PC-9 (cell line): ENCODE results near the gene PNPO. TPM values are rescaled to one million over a fixed set of nuclear protein-coding genes. Genes with fewer than 3 reads are reported as not detected.

Source experiments
- BruUV-seq: library from RNA; stranded (reverse); fragments of 400-500 nt; replicated peaks from 2 replicates; lab custom pipeline; 2021; lab: Mats Ljungman, UMichigan
- CTCF ChIA-PET: fragments of 300-600 bp; sonication (Branson Sonifier 250); formaldehyde crosslinking; loops from one replicate; lab custom pipeline; 2022; ENCODE audit warnings: antibody characterized with exemption; lab: Charles Lee
- POLR2A ChIA-PET: fragments of 300-600 bp; sonication (Branson Sonifier 250); formaldehyde crosslinking; loops from one replicate; lab custom pipeline; 2022; ENCODE audit warnings: antibody characterized with exemption; ENCODE audit not compliant: unreplicated experiment; lab: Charles Lee
- DNase-seq, 2 experiments: peaks; one replicate each; pipeline versions ENCODE4 v3.0.0 to v3.0.0-alpha.2; 2015 to 2022; ENCODE audit warnings: mixed read lengths in 1 of 2
- H2AFZ ChIP-seq: fragments of 200-600 bp; sonication (generic); 2 replicates; pipeline ENCODE4 v1.8.1; 2017; ENCODE audit warnings: antibody characterized with exemption
- H3F3A ChIP-seq: fragments of 200-600 bp; sonication (generic); 2 replicates; pipeline ENCODE4 v1.8.1; 2017; ENCODE audit warnings: antibody characterized with exemption, mild to moderate bottlenecking, low read depth; ENCODE audit not compliant: insufficient read depth
- H3K27ac ChIP-seq: fragments of 200-600 bp; sonication (generic); 2 replicates; pipeline ENCODE4 v1.6.1; 2016; ENCODE audit warnings: mixed run types
- H3K27me3 ChIP-seq: fragments of 200-600 bp; sonication (generic); 2 replicates; pipeline ENCODE4 v1.6.1; 2016; ENCODE audit warnings: low read depth, mixed run types; ENCODE audit not compliant: insufficient read depth
- H3K36me3 ChIP-seq: fragments of 200-600 bp; sonication (generic); 2 replicates; pipeline ENCODE4 v1.6.1; 2016; ENCODE audit warnings: low read depth, mixed run types
- H3K4me1 ChIP-seq: fragments of 200-600 bp; sonication (generic); replicated peaks from 2 replicates; pipeline ENCODE4 v1.6.1; 2016; ENCODE audit warnings: mixed run types; ENCODE audit not compliant: insufficient read depth
- H3K4me2 ChIP-seq: fragments of 200-600 bp; sonication (generic); 2 replicates; pipeline ENCODE4 v1.6.1; 2017; ENCODE audit warnings: mixed run types
- H3K4me3 ChIP-seq: fragments of 200-600 bp; sonication (generic); 2 replicates; pipeline ENCODE4 v1.6.1; 2016; ENCODE audit warnings: mixed run types
- H3K79me2 ChIP-seq: fragments of 200-600 bp; sonication (generic); 2 replicates; pipeline ENCODE4 v1.6.1; 2017; ENCODE audit warnings: low read depth, mixed run types
- H3K9me2 ChIP-seq: fragments of 200-600 bp; sonication (generic); 2 replicates; pipeline ENCODE4 v1.8.1; 2017; ENCODE audit warnings: mild to moderate bottlenecking; ENCODE audit not compliant: insufficient read depth
- H3K9me3 ChIP-seq: fragments of 200-600 bp; sonication (generic); 2 replicates; pipeline ENCODE4 v1.8.1; 2016; ENCODE audit warnings: low read depth; ENCODE audit not compliant: insufficient read depth
- H4K20me1 ChIP-seq: fragments of 200-600 bp; sonication (generic); 2 replicates; pipeline ENCODE4 v1.8.1; 2017; ENCODE audit not compliant: insufficient read depth
- EZH2 ChIP-seq: fragments of 200-600 bp; sonication (generic); IDR thresholded peaks from 2 replicates; pipeline ENCODE4 v1.8.0; 2017; ENCODE audit warnings: antibody characterized with exemption, low read depth
- intact Hi-C: fragments of 100-400 bp; cut with micrococcal nuclease; formaldehyde crosslinking; loops from one replicate; pipeline ENCODE4 v1.10.0; 2022; ENCODE audit not compliant: unreplicated experiment
- total RNA-seq: library from RNA; stranded (reverse); gene quantifications from 2 replicates; pipeline ENCODE4 v1.2.3, GENCODE V29; 2021
- TF ChIP-seq, protein P1 (sequence below): fragments of 200-600 bp; sonication (generic); conservative IDR thresholded peaks from 2 replicates; pipeline ENCODE4 v1.6.1; 2017; ENCODE audit warnings: mixed run types, antibody characterized with exemption, mild to moderate bottlenecking, moderate library complexity

The PNPO gene
- total RNA-seq, 1 experiment from 2014 or later, result 40.2 TPM

DNA sequence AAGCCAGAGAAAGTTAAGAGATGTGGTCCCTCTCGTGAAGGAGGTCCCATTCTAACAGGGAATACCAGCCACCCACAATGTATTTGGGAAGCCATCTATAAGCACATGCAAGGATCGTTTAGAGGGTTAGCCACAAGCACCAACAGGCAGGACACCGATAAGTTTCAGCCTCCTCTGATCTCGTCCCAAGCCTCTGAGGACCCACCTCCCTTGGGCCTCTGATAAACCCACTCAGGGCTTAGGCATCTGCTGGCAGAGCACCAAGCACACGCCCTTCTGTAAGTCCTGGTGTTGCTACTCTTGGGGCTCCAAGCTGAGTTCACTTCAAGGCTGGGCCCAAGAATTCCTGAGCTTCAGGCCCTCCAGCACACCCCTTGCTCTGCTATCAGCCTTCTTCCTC lies 5.4 kb upstream of the PNPO start:
- H3K4me1 ChIP-seq, result peaks cover 62% of the 10 kb centered on the region
- POLR2A ChIA-PET, result interaction anchor here (0.6 kb wide), 1 partner anchor 101 kb away, joined by 4 read pairs; no protein-coding TSS in a partner anchor
- H3K79me2 ChIP-seq, result peaks cover 12% of the 10 kb centered on the region; the same call in 1 of the 2 replicates
- peaks cover 42% of the 10 kb centered on the region for H3F3A ChIP-seq
- H3K27ac ChIP-seq, result peak overlapping the region; percentile 73
- no TSS peak for BruUV-seq
- no peaks in the 10 kb centered on the region for H3K27me3 ChIP-seq
- no peaks in the 10 kb centered on the region for H4K20me1 ChIP-seq
- no peak overlapping the region for H2AFZ ChIP-seq
- H3K36me3 ChIP-seq, result no peaks in the 10 kb centered on the region
- peak overlapping the region; percentile 58 for H3K4me2 ChIP-seq
- H3K4me3 ChIP-seq, result no peak overlapping the region
- CTCF ChIA-PET, result interaction anchor here (1.0 kb wide), 1 partner anchor 11 kb away, joined by 4 read pairs; no protein-coding TSS in a partner anchor
- H3K9me2 ChIP-seq, result no peaks in the 10 kb centered on the region
- H3K9me3 ChIP-seq, result no peaks in the 10 kb centered on the region
- no peak for TF ChIP-seq EZH2
- TF ChIP-seq, protein P1, sequence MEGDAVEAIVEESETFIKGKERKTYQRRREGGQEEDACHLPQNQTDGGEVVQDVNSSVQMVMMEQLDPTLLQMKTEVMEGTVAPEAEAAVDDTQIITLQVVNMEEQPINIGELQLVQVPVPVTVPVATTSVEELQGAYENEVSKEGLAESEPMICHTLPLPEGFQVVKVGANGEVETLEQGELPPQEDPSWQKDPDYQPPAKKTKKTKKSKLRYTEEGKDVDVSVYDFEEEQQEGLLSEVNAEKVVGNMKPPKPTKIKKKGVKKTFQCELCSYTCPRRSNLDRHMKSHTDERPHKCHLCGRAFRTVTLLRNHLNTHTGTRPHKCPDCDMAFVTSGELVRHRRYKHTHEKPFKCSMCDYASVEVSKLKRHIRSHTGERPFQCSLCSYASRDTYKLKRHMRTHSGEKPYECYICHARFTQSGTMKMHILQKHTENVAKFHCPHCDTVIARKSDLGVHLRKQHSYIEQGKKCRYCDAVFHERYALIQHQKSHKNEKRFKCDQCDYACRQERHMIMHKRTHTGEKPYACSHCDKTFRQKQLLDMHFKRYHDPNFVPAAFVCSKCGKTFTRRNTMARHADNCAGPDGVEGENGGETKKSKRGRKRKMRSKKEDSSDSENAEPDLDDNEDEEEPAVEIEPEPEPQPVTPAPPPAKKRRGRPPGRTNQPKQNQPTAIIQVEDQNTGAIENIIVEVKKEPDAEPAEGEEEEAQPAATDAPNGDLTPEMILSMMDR, result no peak
- intact Hi-C loops, result no loop called here
- DNase-seq, result peak; percentile 80 to 98

DNA sequence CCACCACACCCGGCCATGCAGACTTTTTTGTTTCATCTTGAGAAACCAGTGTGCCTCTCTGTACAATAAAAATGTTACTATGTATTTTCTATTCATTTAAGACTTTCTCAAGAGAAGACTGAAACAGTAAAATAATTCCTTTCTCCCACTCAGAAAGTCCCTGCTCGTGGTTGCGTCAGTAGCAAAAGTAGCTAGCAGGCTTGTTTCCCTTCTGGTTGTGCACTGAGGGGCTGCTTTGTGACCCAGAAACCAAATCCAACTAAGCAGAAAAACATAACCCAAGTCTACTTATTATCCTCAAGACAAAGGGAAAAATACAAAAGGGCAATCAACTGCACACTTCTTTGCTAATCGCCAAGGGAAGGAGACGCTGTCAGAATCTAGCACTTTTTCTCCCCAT lies 3.4 kb upstream of the PNPO start:
- peak overlapping the region; percentile 70 for H3K27ac ChIP-seq
- peak overlapping the region; percentile 24; the same call in 1 of the 2 replicates for H2AFZ ChIP-seq
- no peaks in the 10 kb centered on the region for H3K9me3 ChIP-seq
- no TSS peak for BruUV-seq
- H3F3A ChIP-seq, result peaks cover 42% of the 10 kb centered on the region
- peak overlapping the region; percentile 4; the same call in 1 of the 2 replicates for H3K4me3 ChIP-seq
- ChIA-PET CTCF (interaction anchor here (0.7 kb wide), 1 partner anchor 43 kb away, joined by 3 read pairs; no protein-coding TSS in a partner anchor), POLR2A (interaction anchor here (0.5 kb wide), 1 partner anchor 27 kb away, joined by 5 read pairs; no protein-coding TSS in a partner anchor)
- TF ChIP-seq, protein P1, result no peak
- no peak for TF ChIP-seq EZH2
- H3K79me2 ChIP-seq, result peaks cover 25% of the 10 kb centered on the region
- H3K9me2 ChIP-seq, result no peaks in the 10 kb centered on the region
- peaks cover 72% of the 10 kb centered on the region for H3K4me1 ChIP-seq
- H3K27me3 ChIP-seq, result no peaks in the 10 kb centered on the region
- H3K4me2 ChIP-seq, result peak overlapping the region; percentile 58
- DNase-seq, result no peak
- H4K20me1 ChIP-seq, result no peaks in the 10 kb centered on the region
- intact Hi-C loops, result no loop called here
- no peaks in the 10 kb centered on the region for H3K36me3 ChIP-seq

DNA sequence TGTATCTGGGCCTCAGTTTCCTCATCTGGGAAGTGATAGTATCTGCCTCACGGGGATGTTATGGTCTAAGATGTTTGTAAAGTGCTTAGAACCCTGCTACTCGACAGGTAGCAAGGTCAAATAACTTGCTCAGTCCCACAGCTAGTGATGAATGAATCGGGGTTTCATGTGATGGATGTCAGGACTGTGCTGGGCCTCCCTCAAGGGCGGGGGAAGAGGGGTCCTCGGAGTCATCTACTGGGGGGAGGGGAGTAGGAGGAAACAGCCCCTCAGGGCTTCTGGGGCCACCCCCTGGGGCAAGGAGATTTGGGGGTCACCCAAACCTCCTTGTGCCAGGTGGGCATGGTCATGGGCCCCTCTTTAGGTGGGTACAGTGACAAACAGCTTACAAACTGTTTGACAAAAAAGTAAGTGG lies 732 bp downstream of the PNPO start:
- BruUV-seq, result no TSS peak
- Histone ChIP-seq H3K4me3 (peak overlapping the region; percentile 87), H4K20me1 (no peaks in the 10 kb centered on the region), H3K4me2 (peak overlapping the region; percentile 94), H3K27me3 (no peaks in the 10 kb centered on the region), H3F3A (peaks cover 36% of the 10 kb centered on the region; the same call in 1 of the 2 replicates), H3K36me3 (peaks cover 8% of the 10 kb centered on the region), H3K27ac (peak overlapping the region; percentile 29; the same call in 1 of the 2 replicates), H3K9me2 (no peaks in the 10 kb centered on the region), H3K4me1 (peaks cover 51% of the 10 kb centered on the region), H2AFZ (peak overlapping the region; percentile 87), H3K79me2 (peaks cover 26% of the 10 kb centered on the region), H3K9me3 (no peaks in the 10 kb centered on the region)
- intact Hi-C loops, result loop anchor here (10.0 kb wide), 1 partner anchor 673 kb away; the partner anchor contains the start of genes HOXB7 and HOXB8
- CTCF ChIA-PET, result interaction anchor here (0.7 to 1.2 kb wide), 2 partner anchors 49 to 51 kb away, joined by 3 to 4 read pairs; no protein-coding TSS in a partner anchor
- no peak for DNase-seq
- TF ChIP-seq, protein P1, result no peak
- TF ChIP-seq EZH2, result no peak
- POLR2A ChIA-PET, result no interaction called here
